H1 (cell line): ENCODE data around the gene THUMPD2. TPM values are rescaled to one million over a fixed set of nuclear protein-coding genes. Genes with fewer than 3 reads are reported as not detected.

ENCODE experiments used
- CTCF ChIA-PET: fragments of 300-600 bp; sonication (Branson Sonifier 250); formaldehyde crosslinking; loops from one replicate; lab custom pipeline; 2021; ENCODE audit not compliant: partially characterized antibody; lab: Charles Lee
- POLR2A ChIA-PET: fragments of 300-600 bp; sonication (Branson Sonifier 250); formaldehyde crosslinking; loops from one replicate; lab custom pipeline; 2021; ENCODE audit warnings: inconsistent platforms; ENCODE audit not compliant: partially characterized antibody; lab: Charles Lee
- DNase-seq, 2 experiments: peaks; one replicate each; pipeline versions ENCODE4 v3.0.0 to v3.0.0-alpha.2; 2010 to 2022; ENCODE audit warnings: low spot score in 2 of 2, low read depth in 1 of 2, mixed read lengths in 1 of 2
- FAIRE-seq: peaks from 2 replicates; lab custom pipeline; 2011; peaks lifted over from hg19 to GRCh38; lab: Jason Lieb, UNC
- H2AFZ ChIP-seq: 2 replicates; pipeline ENCODE4 v1.8.1; 2012; ENCODE audit warnings: low read length, inconsistent platforms
- H2AK5ac ChIP-seq: 2 replicates; pipeline ENCODE4 v1.6.1; 2013; ENCODE audit warnings: low read depth, low read length
- H2BK120ac ChIP-seq: replicated peaks from 2 replicates; pipeline ENCODE3; 2013; ENCODE audit warnings: low read depth, low read length, inconsistent platforms
- H2BK12ac ChIP-seq: 2 replicates; pipeline ENCODE4 v1.6.1; 2013; ENCODE audit warnings: low read depth, low read length
- H2BK15ac ChIP-seq: 2 replicates; pipeline ENCODE4 v1.6.1; 2013; ENCODE audit warnings: low read length
- H2BK20ac ChIP-seq: 2 replicates; pipeline ENCODE4 v1.6.1; 2013; ENCODE audit warnings: low read length
- H2BK5ac ChIP-seq: 2 replicates; pipeline ENCODE4 v1.6.1; 2013; ENCODE audit warnings: low read depth, low read length
- H3K14ac ChIP-seq: 2 replicates; pipeline ENCODE4 v1.6.1; 2013; ENCODE audit warnings: inconsistent platforms; ENCODE audit not compliant: insufficient read length
- H3K18ac ChIP-seq: 2 replicates; pipeline ENCODE4 v1.6.1; 2013; ENCODE audit warnings: low read length; ENCODE audit errors: extremely low read depth
- H3K23ac ChIP-seq: 2 replicates; pipeline ENCODE4 v1.6.1; 2013; ENCODE audit warnings: inconsistent platforms; ENCODE audit not compliant: insufficient read length
- H3K23me2 ChIP-seq: 2 replicates; pipeline ENCODE4 v1.6.1; 2013; ENCODE audit warnings: low read depth, low read length
- H3K27ac ChIP-seq: 2 replicates; pipeline ENCODE4 v1.6.1; 2011; ENCODE audit warnings: low read depth, low read length, inconsistent platforms
- H3K27me3 ChIP-seq, 4 experiments: replicated peaks in 1 of 4; 1 replicate in 1 of 4; 2 replicates in 3 of 4; pipeline versions ENCODE4 v1.6.1 to v1.8.1; 2011 to 2013; ENCODE audit warnings: low read length in 3 of 4, mild to moderate bottlenecking in 3 of 4, inconsistent platforms in 2 of 4, mixed read lengths in 2 of 4, moderate library complexity in 1 of 4; ENCODE audit not compliant: control insufficient read depth in 3 of 4, insufficient read depth in 3 of 4; ENCODE audit errors: extremely low read depth in 1 of 4
- H3K36me3 ChIP-seq, 4 experiments: 2 replicates each; pipeline versions ENCODE4 v1.6.1 to v1.8.1; 2011 to 2013; ENCODE audit warnings: mild to moderate bottlenecking in 4 of 4, low read length in 3 of 4, moderate library complexity in 2 of 4, control low read depth in 1 of 4, inconsistent platforms in 1 of 4; ENCODE audit not compliant: insufficient read depth in 4 of 4, control insufficient read depth in 2 of 4
- H3K4ac ChIP-seq: replicated peaks from 2 replicates; pipeline ENCODE3; 2013; ENCODE audit warnings: low read length, low read depth, mixed read lengths, inconsistent platforms; ENCODE audit not compliant: insufficient read length
- H3K4me1 ChIP-seq, 4 experiments: replicated peaks in 1 of 4; 1 replicate in 1 of 4; 2 replicates in 3 of 4; pipeline versions ENCODE4 v1.6.1 to v1.8.1; 2011 to 2013; ENCODE audit warnings: low read length in 3 of 4, inconsistent platforms in 2 of 4, mixed read lengths in 1 of 4; ENCODE audit not compliant: insufficient read depth in 4 of 4, control insufficient read depth in 3 of 4
- H3K4me2 ChIP-seq, 2 experiments: 2 replicates each; pipeline versions ENCODE4 v1.6.1 to v1.8.1; 2011 to 2013; ENCODE audit warnings: low read depth in 2 of 2, low read length in 2 of 2, control low read depth in 1 of 2, inconsistent platforms in 1 of 2, mild to moderate bottlenecking in 1 of 2; ENCODE audit not compliant: insufficient read depth in 1 of 2
- H3K4me3 ChIP-seq, 4 experiments: fragments of 200-600, 300-600 bp in 1 of 4; sonication (generic), shearing (Covaris generic), sonication (Bioruptor Twin) in 1 of 4; 2 replicates each; pipeline versions ENCODE4 v1.5.1 to v1.8.1; 2011 to 2016; ENCODE audit warnings: low read length in 4 of 4, low read depth in 3 of 4, control low read depth in 2 of 4, inconsistent platforms in 2 of 4, mild to moderate bottlenecking in 2 of 4, mixed read lengths in 1 of 4, moderate library complexity in 1 of 4; ENCODE audit not compliant: insufficient read depth in 2 of 4; ENCODE audit errors: extremely low read depth in 1 of 4
- H3K56ac ChIP-seq: replicated peaks from 2 replicates; pipeline ENCODE3; 2013; ENCODE audit warnings: low read depth, mild to moderate bottlenecking, mixed read lengths, low read length, inconsistent platforms; ENCODE audit not compliant: insufficient read length
- H3K79me1 ChIP-seq: 2 replicates; pipeline ENCODE4 v1.6.1; 2013; ENCODE audit warnings: low read depth, low read length, control low read depth
- H3K79me2 ChIP-seq, 2 experiments: 2 replicates each; pipeline versions ENCODE4 v1.6.1 to v1.8.1; 2012 to 2013; ENCODE audit warnings: low read length in 2 of 2, mild to moderate bottlenecking in 2 of 2, inconsistent platforms in 1 of 2; ENCODE audit not compliant: insufficient read depth in 2 of 2, control insufficient read depth in 1 of 2
- H3K9ac ChIP-seq, 4 experiments: replicated peaks in 1 of 4; 1 replicate in 1 of 4; 2 replicates in 3 of 4; pipeline versions ENCODE4 v1.6.1 to v1.8.1; 2011 to 2013; ENCODE audit warnings: low read depth in 3 of 4, low read length in 3 of 4, control low read depth in 2 of 4, mild to moderate bottlenecking in 2 of 4, moderate library complexity in 2 of 4, inconsistent platforms in 1 of 4; ENCODE audit errors: extremely low read depth in 1 of 4
- H3K9me3 ChIP-seq, 2 experiments: 2 replicates each; pipeline versions ENCODE4 v1.6.1 to v1.8.1; 2012 to 2013; ENCODE audit warnings: mild to moderate bottlenecking in 2 of 2, moderate library complexity in 2 of 2, control low read depth in 1 of 2, inconsistent platforms in 1 of 2, low read depth in 1 of 2, low read length in 1 of 2, mixed read lengths in 1 of 2; ENCODE audit not compliant: insufficient read depth in 2 of 2
- H4K20me1 ChIP-seq, 2 experiments: replicated peaks in 1 of 2; 2 replicates each; pipeline versions ENCODE3 to v1.8.1; 2011 to 2013; ENCODE audit warnings: inconsistent platforms in 2 of 2, low read length in 2 of 2, mild to moderate bottlenecking in 1 of 2; ENCODE audit not compliant: insufficient read depth in 2 of 2, control insufficient read depth in 1 of 2
- H4K5ac ChIP-seq: 2 replicates; pipeline ENCODE4 v1.6.1; 2013; ENCODE audit warnings: low read length, low read depth, mixed read lengths, inconsistent platforms; ENCODE audit not compliant: insufficient read length
- H4K8ac ChIP-seq: 2 replicates; pipeline ENCODE4 v1.8.0; 2013; ENCODE audit warnings: mild to moderate bottlenecking, moderate library complexity, low read length, inconsistent platforms; ENCODE audit not compliant: insufficient read depth; ENCODE audit errors: extremely low read depth
- H4K91ac ChIP-seq: replicated peaks from 2 replicates; pipeline ENCODE3; 2013; ENCODE audit warnings: low read length, mixed read lengths, inconsistent platforms; ENCODE audit not compliant: insufficient read length
- CBX8 ChIP-seq: fragments of 300-800, 300-1000 bp; sonication (generic); IDR thresholded peaks from 2 replicates; pipeline ENCODE4 v1.7.1; 2016; ENCODE audit warnings: low read depth, low read length, borderline replicate concordance
- SAP30 ChIP-seq: fragments of 300-600 bp; sonication (generic); IDR thresholded peaks from 2 replicates; pipeline ENCODE4 v1.7.1; 2012; ENCODE audit warnings: low read length, moderate library complexity, mild to moderate bottlenecking, inconsistent platforms; ENCODE audit not compliant: insufficient read depth, insufficient replicate concordance
- SIX5 ChIP-seq: IDR thresholded peaks from 2 replicates; pipeline ENCODE4 v1.6.1; 2011; ENCODE audit warnings: mild to moderate bottlenecking, low read depth, low read length
- WGBS, 2 experiments: shearing (Covaris generic) in 1 of 2; methylation state at CpG; one replicate each; pipeline versions ENCODE4 v1.1.6 to v1.1.7; 2013 to 2015; ENCODE audit warnings: low lambda C conversion rate in 2 of 2, mixed read lengths in 2 of 2, inconsistent platforms in 1 of 2, low coverage in 1 of 2, missing lambda C conversion rate in 1 of 2; ENCODE audit not compliant: insufficient replicate concordance in 2 of 2, insufficient coverage in 1 of 2, insufficient read length in 1 of 2; ENCODE audit errors: extremely low coverage in 1 of 2, missing lambda C conversion rate in 1 of 2; 5-methylcytosine and 5-hydroxymethylcytosine counted together
- polyA plus RNA-seq, 7 experiments: library from polyadenylated mRNA; depleted of rRNA in 3 of 7; stranded (reverse) in 5 of 7; unstranded in 2 of 7; fragments of >200 nt in 5 of 7; fragments of 200-250 nt in 2 of 7; gene quantifications; 1 replicate in 5 of 7; 2 replicates in 1 of 7; 4 replicates in 1 of 7; pipeline versions ENCODE4 v1.2.1 to v1.2.3, GENCODE V29; 2011 to 2013; ENCODE audit warnings: missing spikeins in 2 of 7, mixed read lengths in 2 of 7
- total RNA-seq: library from RNA; stranded (reverse); fragmentation: NEBNext Ultra II Directional; extraction: Animal tissue kit (Norgen Biotek cat#: 25700); gene quantifications from 2 replicates; pipeline ENCODE4 v1.2.1, GENCODE V29; 2021

The THUMPD2 gene
- total and polyA plus RNA-seq, 2 of the 8 experiments (the other 6 are each of a cell fraction or from before 2014, with no cell fraction given) = 8.6 to 17.0 TPM

DNA sequence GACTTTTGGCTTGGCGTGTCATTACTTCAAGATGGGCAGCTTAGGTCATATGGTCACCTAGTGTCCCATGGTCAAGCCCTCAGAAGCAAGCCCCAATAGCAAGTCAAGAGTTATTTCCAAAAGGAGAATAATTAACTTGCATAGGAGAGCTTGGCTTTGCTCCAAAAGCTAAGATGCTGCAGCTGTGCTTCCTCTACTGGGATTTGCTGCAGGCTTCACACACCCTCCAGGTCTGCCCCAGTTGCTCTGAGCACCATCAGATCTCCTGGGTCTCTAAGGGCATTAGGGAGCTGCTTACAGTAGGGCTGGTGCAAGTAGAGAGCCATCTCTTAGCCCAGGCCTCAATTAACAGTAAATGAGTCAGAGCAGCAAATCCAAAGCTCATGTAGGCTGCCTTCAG, 46.6 kb downstream of the THUMPD2 start:
- ChIA-PET CTCF (interaction anchor here (0.9 to 9.8 kb wide), 11 partner anchors 9 to 503 kb away, joined by 3 to 109 read pairs (median 6); no protein-coding TSS in a partner anchor), POLR2A (interaction anchor here (0.6 kb wide), 1 partner anchor 8 kb away, joined by 3 read pairs; no protein-coding TSS in a partner anchor)
- Histone ChIP-seq H3K9me3 (no peaks in the 10 kb centered on the region), H2BK15ac (no peak overlapping the region), H3K79me2 (peaks cover 0 to 12% of the 10 kb centered on the region in 2 experiments; a peak in 2 of 4 replicates), H3K4ac (no peak overlapping the region), H4K20me1 (peaks cover 0 to 1% of the 10 kb centered on the region in 2 experiments), H2BK12ac (no peak overlapping the region), H2AK5ac (no peak overlapping the region), H3K4me1 (peaks cover 1 to 8% (median 5%) of the 10 kb centered on the region in 4 experiments; a peak in 4 of 7 replicates), H3K14ac (no peak overlapping the region), H4K5ac (no peak overlapping the region), H3K4me3 (no peak overlapping the region), H2BK20ac (no peak overlapping the region), H2AFZ (no peak overlapping the region), H3K36me3 (peaks cover 2 to 15% (median 12%) of the 10 kb centered on the region in 4 experiments; a peak in 5 of 8 replicates), H3K27ac (no peak overlapping the region), H2BK5ac (no peak overlapping the region), H4K8ac (no peak overlapping the region), H3K4me2 (no peak overlapping the region), H3K18ac (no peak overlapping the region), H3K79me1 (no peaks in the 10 kb centered on the region; the same call in 1 of the 2 replicates), H3K23me2 (no peaks in the 10 kb centered on the region), H3K56ac (no peak overlapping the region), H3K23ac (no peak overlapping the region), H4K91ac (no peak overlapping the region), H3K27me3 (no peaks in the 10 kb centered on the region), H3K9ac (no peak overlapping the region), H2BK120ac (no peak overlapping the region)
- WGBS, 2 experiments = 92% methylated on average over 1 of the region's 1 CpG; no CpG with 5 or more reads in 1 of the 2 experiments
- no peak for TF ChIP-seq CBX8
- TF ChIP-seq SIX5 = no peak
- TF ChIP-seq SAP30 = no peak
- DNase-seq (no peak), FAIRE-seq (no peak)
